ENCODE measurements around the gene C10orf90. TPM values are rescaled to one million over a fixed set of nuclear protein-coding genes. Genes with fewer than 3 reads are reported as not detected.

Gene C10orf90
- total and polyA plus RNA-seq, 2 donors (not counting 3 experiments of a cell fraction or from before 2014, with no cell fraction given): not detected

DNA sequence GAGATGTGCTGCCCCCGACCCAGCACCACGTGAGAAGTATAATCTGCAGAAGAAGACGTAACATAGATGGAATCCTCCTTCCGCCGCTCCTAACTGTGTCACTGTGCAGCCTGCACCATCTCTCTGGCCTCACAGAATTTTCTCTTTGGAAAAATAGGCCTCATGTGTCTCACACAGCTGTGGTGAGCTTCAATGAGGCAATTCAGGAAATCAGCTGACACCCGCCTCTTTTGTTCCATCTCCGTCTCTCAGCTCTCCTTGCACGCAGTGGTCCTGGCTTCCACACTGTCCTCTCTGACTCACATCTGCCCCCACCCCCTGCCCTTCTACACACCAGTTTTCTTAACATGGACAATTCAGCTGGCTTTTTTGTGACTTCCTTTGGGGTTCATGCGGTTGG, 7.2 kb downstream of the C10orf90 start:
- Histone ChIP-seq H3K4me2 (ENCODE audit: insufficient read depth, low read length) (no peak overlapping the region), H3K9ac (replicated peaks; ENCODE audit: extremely low read depth, insufficient read depth, low read length) (no peak overlapping the region), H3K27me3 (ENCODE audit: control insufficient read depth in 2 of 2, insufficient read depth in 2 of 2, low read length in 2 of 2) (no peaks in the 10 kb centered on the region), H3K36me3 (ENCODE audit: control insufficient read depth in 2 of 2, extremely low read depth in 1 of 2, insufficient read depth in 2 of 2, low read length in 2 of 2) (no peaks in the 10 kb centered on the region), H3K9me1 (replicated peaks; ENCODE audit: control insufficient read depth, extremely low read depth, insufficient read depth, low read length) (no peaks in the 10 kb centered on the region), H3K4me1 (ENCODE audit: control insufficient read depth, extremely low read depth, insufficient read depth, low read length) (no peaks in the 10 kb centered on the region), H2AFZ (ENCODE audit: low read depth, low read length) (no peak overlapping the region), H3K9me3 (replicated peaks; ENCODE audit: control insufficient read depth, insufficient read depth, low read length) (no peaks in the 10 kb centered on the region), H3K4me3 (replicated peaks in 1 of 3; ENCODE audit: insufficient read depth in 1 of 3, low read depth in 1 of 3, low read length in 3 of 3) (no peak overlapping the region), H3K27ac (ENCODE audit: insufficient read depth, low read depth, low read length) (no peak overlapping the region), H3K79me2 (ENCODE audit: control insufficient read depth, insufficient read depth, low read length) (no peaks in the 10 kb centered on the region), H4K20me1 (replicated peaks; ENCODE audit: control insufficient read depth, extremely low read depth, insufficient read depth, low read length) (no peaks in the 10 kb centered on the region)
- intact Hi-C loops (cut with micrococcal nuclease): no loop called here
- FAIRE-seq (no peak), DNase-seq (ENCODE audit: low read depth, low spot score) (no peak)
- POLR2A ChIA-PET: no interaction called here
- BruUV-seq (replicated peaks): no TSS peak
- CTCF ChIA-PET: no interaction called here
- TF ChIP-seq FOS (IDR thresholded peaks at IDR 0.05; ENCODE audit: borderline replicate concordance, insufficient read depth, low read length): no peak
- no peak for TF ChIP-seq GATA2 (IDR thresholded peaks at IDR 0.05; ENCODE audit: insufficient read depth, insufficient read length, low read depth, low read length)
- no peak for TF ChIP-seq POLR2AphosphoS5 (IDR thresholded peaks at IDR 0.05; ENCODE audit: insufficient read depth, low read depth, low read length)
- TF ChIP-seq CTCF (IDR thresholded peaks at IDR 0.05; ENCODE audit: extremely low read depth in 1 of 2, insufficient read depth in 1 of 2, low read depth in 1 of 2, low read length in 2 of 2): no peak
- no peak for TF ChIP-seq EZH2 (IDR thresholded peaks at IDR 0.05; ENCODE audit: borderline replicate concordance, low read depth, low read length, severe bottlenecking)
- no peak for TF ChIP-seq POLR2A (IDR thresholded peaks at IDR 0.05; ENCODE audit: low read depth, low read length)
- TF ChIP-seq MYC (IDR thresholded peaks at IDR 0.05; ENCODE audit: low read depth, low read length): no peak
- no peak for TF ChIP-seq MAX (IDR thresholded peaks at IDR 0.05; ENCODE audit: insufficient read depth, insufficient read length)
- TF ChIP-seq JUN (IDR thresholded peaks at IDR 0.05; ENCODE audit: borderline replicate concordance, insufficient read depth, insufficient read length, low read depth): no peak
- dilution Hi-C loops (cut with MboI; ENCODE audit: extremely low pct_ligation_motif_present, low sequenced_read_pairs): no loop called here
